ENCODE results near the gene COX5B.
"Not testable (repeated sequence)": the region's sequence is repeated elsewhere in the genome, so short reads cannot be mapped to it uniquely, and the experiment has no call there.

Gene COX5B, protein sequence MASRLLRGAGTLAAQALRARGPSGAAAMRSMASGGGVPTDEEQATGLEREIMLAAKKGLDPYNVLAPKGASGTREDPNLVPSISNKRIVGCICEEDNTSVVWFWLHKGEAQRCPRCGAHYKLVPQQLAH

DNA sequence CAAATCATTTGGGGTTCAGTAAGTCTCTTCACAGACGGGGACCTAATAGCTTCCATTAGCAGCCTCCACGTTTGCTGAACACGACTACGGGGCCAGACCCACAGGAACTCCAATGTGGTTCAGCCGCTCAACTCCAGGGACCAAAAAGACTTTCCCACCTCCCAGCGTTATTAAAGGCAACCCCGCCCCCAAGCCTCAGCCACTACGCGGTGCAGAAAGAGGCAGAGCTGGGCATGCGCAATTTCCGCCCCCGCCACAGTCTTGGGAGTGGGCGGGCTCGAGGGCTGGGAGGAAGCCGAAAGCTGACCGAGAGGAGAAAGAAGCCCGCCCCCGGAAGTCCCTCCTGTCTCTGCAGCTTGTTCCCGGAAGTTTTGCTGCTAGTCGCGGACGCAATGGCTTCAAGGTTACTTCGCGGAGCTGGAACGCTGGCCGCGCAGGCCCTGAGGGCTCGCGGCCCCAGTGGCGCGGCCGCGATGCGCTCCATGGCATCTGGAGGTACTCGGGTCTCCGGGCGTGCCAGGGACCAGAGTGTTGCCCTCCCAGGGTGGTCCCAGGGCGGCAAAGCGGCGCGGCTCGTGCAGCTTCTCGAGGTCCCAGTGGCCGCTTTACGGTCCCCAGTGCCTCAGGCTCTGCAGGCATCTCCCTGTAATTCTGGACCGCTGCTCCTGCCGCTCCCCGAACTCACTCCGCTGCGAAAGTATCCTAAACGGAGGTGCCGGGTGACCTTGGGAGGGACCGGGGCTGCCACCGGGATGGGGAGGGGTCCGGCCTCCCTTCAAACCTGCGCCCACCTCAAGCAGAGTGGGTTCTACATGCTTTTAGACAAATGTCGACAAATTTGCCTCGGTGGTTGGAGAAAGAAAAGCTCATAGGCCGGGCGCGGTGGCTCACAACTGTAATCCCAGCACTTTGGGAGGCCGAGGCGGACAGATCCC is at the start of gene COX5B:
COX5B (plus strand) TSS at position 368 of the 935 bp plus-strand sequence; CDS start at position 393, 25 bp downstream.
- peak; percentile 97 to 98 for DNase-seq

DNA sequence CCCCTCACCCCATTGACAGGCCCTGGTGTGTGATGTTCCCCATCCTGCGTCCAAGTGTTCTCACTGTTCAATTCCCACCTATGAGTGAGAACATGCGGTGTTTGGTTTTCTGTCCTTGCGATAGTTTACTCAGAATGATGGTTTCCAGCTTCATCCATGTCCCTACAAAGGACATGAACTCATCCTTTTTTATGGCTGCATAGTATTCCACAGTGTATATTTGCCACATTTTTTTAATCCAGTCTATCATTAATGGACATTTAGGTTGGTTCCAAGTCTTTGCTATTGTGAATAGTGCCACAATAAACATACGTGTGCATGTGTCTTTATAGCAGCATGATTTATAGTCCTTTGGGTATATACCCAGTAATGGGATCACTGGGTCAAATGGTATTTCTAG is 49.7 kb upstream of the COX5B start:
- DNase-seq, result not testable (repeated sequence)

DNA sequence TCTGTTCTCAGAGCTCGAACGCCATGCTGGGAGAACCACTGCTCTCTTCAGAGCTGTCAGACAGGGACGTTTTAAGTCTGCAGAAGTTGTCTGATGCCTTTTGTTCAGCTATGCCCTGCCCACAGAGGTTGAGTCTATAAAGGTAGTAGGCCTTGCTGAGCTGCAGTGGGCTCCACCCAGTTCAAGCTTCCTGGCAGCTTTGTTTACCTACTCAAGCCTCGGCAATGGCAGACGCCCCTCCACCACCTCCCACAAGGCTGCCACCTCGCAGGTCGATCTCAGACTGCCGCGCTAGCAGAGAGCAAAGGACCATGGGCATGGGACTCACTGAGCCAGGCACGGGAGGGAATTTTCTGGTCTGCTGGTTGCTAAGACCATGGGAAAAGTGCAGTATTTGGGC is 44.3 kb upstream of the COX5B start:
- not testable (repeated sequence) for DNase-seq

DNA sequence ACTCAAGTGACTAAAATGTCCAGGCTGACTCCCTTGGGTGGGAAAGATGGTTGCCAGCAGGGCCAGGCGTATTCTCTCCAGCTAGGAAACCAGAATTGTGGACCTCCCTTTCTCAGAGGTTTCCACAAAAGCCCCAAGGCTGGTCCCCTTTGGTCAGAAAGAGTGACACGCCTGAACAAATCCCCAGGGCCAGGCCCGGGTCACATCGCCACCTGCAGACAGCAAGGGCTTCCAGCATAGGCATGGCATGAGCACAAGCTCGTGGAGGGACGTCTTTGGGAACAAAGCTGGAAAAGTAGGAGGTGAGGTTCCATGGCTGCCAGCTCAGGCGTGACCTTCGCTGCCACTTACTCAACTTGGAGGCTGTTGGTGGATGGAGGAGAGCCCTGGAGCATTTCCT is 40.8 kb upstream of the COX5B start:
- DNase-seq, result not testable (repeated sequence)

DNA sequence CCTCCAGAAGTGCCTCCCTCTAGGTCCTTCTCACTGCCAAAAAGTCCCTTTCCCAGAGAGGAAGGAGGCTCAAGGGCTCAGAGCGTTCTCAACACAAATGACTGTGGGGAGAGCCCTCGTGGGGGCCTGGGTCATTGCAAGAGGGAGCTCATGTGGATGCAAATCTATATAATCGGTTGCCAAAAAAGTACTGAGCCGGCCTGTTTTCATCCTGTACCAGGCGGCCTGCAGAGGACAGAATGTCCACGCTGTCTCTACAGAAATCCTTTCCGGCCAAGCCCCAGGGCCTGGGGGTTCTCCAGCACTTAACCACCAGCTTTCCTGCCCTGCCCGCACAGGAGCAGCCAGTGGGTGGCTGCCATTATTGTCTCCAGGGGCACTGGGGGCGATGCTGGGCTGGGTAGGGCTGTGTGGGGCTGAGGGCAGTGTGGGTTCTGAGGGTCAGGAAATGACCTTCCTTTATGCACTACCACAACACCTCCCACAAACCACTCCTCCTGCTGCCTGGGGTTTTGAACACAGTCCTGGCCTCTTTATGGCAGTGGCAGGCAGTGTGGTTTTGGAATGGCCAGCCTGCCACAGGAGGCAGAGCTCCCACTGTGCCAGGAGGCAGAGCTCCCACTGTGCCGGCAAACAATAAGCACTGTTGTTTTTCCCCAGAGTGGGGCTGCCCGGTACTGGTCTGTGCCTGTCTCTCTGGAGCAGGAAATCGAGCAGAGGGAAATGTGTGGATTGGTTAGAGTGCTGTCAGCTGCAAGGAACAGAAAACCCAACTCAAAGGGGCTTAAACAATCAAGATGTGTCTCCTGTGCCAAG is 40.1 kb upstream of the COX5B start:
- not testable (repeated sequence) for DNase-seq

DNA sequence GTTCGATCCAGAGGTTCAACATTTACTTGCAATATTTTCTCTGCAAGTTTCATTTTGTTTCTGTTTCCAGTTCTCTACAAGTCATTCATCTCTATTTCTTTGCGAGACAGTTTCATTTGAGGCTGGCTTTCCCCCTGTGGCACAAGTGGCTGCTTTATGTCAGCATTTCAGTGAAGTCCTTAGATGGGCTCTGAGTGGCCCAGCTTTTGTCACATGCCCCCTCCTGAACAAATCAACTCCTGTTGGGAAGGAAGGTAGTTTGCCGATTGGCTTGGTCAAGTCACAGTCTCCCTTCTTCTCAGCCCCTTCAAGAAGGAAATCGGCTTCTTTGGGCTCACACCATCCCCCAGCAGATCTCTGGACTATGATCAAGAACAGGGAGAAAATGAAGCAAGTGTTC is 37.1 kb upstream of the COX5B start:
- not testable (repeated sequence) for DNase-seq

DNA sequence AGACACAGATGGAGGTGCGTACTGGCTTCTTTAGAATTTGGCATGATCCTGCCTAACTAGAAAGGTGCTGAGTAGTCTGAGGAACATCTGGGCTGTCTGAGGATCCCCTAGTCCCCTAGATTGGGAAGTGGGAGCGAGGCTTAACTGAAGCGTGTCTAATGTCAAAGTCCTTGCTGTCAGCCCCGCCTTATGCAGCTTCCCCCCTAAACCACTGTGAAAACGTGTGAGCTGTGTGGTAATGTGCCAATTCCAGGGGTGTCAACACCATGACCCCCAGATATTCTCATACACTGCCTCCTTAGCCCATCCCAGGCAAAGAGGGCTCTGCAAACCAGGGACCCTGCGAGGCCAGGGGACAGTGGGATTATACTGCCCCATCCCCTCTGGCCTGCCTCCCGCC is 34.0 kb upstream of the COX5B start:
- not testable (repeated sequence) for DNase-seq

DNA sequence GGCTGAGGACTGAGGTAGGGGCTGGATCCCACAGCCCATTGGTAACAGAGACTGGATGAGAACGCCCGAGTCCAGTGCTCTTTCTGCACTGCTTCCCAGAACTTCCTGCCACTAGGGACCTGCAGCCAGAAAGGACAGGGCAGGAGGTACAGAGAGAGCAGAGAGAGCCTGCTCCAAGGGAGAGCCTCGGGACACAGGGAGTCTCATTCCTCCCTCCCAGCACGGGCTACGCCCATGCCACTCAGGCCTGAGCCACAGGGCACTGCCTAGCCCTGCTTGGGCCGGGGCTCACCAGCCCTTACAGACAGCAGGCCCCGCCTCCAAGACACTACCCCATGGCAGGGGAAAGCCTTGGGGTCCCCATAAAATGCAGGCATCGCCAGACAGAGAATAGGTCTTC is 30.1 kb upstream of the COX5B start:
- not testable (repeated sequence) for DNase-seq

DNA sequence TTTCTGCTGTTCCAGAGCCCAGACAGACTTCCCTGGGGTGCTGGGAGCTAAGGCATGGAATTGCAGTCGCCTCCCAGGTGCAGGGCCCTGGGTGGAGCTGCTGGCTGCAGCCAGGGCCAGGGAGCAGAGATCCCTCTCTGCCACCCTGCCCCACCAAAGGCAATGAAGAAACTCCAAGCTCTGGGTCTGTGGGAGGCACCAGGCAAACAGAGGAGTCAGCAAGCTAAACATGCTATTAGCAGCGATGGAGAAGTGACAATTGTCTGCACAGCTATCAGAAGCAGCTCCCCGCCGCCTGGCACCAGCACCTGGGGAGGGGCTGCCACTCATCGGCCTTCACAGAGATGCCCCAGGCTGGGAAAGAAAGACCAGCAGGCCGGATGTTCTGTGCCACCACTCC is 28.0 kb upstream of the COX5B start:
- no peak for DNase-seq

DNA sequence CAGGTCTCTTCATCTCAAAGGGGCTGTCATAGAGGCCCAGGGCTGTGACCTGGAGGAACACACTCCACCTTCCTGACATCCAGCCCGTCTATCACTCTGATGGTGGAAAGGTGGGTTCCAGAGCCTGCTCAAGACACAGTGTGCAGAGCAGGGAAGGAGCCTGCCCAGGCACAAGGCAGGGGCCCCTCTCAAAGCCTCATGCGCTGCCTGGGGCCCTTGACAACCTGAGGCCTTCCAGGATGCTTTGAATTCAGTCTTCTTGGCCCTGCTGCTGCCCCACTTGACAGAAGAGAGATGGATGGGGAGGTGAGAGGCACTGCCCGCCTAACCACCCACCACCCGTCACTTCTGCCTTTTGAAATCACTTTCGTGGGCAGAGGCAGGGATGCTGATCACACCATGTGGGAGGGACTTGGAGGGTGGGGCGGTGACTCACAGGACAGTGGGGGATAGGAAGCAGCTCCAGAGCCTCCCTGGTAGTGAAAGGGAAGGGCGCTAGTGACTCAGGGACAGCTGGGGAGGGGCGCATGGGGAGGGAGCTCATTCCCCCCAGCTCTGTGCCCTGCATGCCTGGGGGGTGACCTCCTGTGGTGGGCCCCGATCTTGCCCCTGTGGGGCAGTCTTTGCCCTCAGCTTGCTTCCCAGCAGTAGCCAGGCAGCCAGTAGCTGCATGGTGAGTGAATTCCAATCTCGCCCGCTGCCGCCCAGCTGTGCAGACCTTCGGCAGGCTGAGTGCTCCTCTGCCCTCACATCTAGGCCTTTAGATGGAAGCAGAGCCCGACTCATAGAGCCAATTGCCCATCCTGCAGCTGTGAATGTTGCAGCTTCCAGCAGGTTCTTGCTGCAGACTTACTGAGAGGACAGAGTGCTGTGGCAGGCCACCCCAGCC is 26.7 kb upstream of the COX5B start:
- not testable (repeated sequence) for DNase-seq

DNA sequence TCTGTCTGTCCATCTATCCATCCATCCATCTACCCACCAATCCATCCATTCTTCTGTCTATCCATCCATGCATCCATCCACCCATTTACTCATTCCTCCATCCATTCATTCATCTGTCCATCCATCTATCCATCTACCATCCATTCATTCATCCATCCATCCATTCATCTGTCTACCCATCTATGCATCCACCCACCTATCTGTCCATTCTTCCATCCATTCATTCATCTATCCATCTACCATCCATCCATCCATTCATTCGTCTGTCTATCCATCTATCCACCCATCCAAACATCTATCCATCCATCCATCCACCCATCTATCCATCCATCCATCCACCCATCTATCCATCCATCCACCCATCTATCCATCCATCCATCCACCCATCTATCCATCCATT is 25.4 kb upstream of the COX5B start:
- not testable (repeated sequence) for DNase-seq

DNA sequence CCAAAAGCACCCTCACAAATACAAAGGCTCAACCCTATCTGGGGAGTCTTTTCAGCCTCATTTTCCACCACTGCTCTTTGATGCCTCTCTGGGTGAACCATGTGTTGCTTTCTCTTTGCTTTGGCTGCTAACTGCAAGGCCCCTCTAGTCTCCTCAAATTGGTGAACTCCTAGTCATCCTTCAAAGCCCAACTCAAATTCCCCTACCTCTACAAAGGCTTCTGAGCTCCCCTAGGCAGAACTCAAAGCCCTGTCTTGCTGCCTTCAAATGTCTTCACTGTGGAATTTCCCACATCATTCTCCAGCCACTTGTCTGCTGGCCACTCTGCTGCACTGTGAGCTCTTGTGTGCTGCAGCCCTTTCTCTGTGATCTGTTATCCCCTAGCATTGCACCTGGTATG is 22.9 kb upstream of the COX5B start:
- DNase-seq, result peak in 1 of 2 experiments; percentile 14

DNA sequence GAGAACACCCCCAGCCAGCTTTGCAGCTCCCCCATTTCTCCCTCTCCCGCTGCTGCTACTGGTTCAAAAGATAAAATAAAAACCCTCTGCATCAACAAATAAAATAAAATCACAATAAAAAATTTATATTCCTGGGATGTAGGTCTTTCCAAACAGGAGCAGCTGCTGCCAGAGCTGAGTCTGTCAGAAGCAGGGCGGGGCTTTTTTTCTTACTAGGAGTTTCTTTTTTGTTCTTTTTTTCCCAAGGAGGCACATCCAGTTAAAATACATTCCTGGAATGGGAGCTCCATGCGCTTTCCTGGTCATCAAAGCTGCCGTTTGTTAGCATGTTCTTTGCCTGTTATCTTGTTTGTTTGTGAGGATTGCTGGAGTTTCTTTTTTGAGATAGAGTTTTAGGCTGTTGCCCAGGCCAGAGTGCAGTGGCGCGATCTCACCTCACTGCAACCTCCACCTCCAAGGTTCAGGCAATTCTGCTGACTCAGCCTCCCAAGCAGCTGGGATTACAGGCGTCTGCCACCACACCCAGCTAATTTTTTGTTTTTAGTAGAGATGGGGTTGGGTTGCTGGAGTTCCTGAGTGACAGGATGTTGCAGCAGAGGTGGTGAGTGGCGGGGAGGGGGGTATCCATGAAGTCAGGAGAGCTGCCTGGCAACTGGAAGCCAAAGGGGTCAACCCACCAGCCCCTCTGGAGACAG is 20.4 kb upstream of the COX5B start:
- DNase-seq, result not testable (repeated sequence)

DNA sequence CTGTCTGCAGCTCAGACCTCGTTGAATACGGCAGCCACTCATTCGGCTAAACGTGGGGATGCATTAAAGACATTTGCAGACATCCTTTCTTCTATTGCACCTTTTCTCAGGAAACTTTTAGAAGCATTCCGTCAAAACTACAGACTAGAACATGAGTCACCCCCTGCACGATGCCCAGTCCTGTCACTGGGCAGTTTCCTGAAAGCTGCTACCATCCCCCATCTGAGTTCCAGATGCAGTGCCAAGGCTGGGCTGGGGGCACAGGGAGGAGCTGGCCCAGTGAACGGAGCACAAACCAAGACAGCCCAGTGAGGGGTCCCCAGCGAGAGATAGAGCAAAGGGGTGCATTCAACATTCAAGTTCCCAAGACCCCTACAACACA is 19.8 kb upstream of the COX5B start:
- DNase-seq, result not testable (repeated sequence)

DNA sequence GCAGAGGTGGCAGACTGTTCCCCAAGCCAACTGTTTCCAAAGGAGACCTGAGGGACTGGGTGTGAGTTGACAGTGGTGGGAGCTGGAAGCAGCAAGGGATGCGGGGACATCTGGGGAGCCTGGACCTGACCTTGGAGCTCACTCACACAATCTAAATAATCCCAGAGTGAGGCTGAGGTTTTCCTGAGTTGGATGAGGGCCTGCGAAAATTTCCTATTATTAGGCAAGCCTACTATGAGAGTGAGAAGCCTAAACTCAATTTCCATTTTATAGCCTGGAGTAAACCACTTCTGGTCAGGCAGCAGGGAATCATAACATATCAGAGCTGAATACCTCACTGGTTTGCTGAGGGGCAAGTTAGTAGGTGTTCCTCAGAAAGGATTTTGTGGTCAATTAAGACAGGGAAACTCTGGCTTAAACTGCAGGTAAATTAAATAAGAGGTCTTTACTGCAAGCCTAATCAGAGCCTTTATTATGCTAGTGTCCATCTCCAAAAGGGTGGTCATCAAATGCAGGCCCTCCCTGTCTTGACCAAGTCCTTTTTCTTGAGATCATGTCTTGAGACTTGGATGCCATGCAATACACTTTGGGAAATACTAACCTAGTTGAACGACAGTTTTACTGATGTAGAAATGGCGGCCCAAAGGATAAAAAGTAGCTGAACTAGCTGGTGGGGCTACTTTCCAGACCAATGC is 1.7 kb upstream of the COX5B start:
- no peak for DNase-seq

DNA sequence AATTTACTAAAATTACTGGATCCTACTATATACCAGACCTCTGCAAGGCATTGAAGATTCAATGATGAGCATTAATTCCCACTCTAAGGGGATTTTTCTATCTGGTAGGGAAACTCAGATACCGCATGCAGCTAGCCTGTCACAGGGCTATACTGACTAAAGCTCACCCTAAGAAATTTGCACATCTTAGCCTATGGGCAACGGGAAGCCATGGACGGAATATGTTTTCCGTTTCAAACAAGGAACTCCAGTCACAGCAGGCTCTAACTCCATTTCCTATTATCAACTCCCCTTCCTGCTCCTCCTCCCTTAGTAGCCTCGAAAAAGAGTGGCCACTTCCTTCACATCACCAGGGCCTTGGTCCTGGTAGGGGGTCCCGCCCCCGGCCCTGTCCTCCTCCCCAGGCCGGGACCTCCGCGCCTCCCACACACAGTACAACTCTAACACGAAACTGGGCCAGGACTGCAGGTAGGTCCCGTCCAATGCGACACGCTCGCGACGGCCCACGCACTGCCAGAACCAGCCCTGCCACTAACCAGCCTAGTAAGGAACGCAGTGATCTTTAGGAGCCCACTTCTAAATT is 659 bp upstream of the COX5B start:
- peak in 1 of 2 experiments; percentile 20 for DNase-seq

DNA sequence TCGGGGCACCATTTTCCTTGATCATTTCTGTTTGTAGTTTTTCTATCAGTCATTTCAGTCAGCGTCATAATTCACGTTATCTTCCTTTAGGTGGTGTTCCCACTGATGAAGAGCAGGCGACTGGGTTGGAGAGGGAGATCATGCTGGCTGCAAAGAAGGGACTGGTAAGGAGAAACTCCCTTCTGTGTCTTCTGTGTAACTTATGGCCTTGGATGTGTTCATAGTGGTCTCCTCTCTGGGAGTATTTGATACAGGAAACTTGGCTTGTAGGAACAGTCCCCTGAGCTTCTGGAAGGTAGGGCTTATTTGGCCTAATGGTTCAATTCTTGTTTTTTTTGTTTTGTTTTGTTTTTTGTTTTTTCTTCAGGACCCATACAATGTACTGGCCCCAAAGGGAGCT is 1.1 kb downstream of the COX5B start:
- no peak for DNase-seq

DNA sequence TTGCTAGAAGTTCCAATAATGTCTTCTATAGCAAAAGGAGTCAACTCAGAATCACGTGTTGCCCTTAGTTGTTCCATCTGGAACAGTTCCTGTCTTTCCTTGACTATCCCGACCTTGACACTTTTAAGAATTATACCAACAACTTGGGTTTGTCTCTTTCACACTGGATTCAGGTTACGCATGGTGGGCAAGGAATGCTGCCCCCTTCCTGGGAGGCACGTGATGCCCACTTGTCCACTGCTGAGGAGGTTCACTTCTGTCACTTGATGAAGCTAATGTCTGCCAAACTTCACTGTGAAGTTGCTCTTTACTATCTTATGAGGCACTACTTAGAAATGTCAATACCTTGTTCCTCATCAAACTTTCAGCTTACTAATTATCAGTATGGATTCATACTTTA is 5.3 kb downstream of the COX5B start:
- DNase-seq, result no peak

DNA sequence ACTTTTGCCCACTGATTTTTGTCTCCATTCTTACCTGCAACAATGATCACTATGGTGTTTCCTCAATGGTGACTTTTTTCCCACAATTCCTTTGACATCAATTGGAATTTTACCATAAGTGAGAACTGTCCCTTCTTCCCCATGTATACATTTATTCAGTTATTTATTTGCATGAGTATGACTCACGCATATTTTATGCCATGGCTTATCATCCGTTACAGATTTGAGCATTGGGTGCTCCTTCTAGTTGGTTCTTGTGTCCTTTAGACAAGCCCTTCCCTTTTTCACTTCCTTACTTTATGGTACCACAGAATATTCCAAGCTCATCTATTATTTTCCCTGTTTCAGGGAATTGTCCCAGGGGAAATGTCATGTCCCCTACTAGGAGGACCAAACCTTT is 7.6 kb downstream of the COX5B start:
- no peak for DNase-seq

DNA sequence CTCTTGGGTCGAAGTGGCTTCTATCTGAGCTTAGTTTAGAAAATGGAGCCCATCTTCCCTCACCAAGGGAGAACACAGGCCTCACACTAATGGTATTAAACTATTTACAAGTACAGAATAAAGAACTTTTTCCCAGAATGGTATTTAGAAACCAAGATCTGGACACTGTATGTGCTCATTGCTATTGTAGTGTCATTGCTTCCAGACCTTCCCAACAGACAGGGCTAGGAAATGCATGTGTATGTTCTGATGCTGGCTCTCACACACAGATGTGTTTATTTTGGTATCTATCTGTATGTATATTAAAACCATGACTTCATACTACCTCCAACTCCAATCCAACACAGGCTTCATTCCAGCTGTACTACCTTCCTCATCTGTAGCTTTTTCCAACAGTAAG is 8.0 kb downstream of the COX5B start:
- DNase-seq, result no peak

DNA sequence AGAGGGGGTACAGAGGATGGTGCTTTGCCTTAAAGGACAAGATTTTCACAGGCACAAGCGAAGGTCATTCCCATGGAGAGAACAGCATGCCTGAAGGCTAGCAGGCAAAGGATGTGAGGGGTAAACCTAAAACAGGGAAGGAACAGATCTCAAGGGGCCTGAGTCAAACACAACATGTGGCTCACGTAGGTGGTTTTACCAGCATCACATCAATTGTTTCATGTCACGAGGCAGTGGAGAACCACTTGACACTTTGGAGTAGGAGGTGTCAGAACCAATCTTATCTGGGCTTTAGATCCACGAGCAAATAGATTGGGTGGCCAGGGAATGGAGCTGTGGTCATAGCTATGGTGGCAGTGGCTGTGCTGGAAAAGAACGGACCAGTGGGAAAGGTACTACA is 8.4 kb downstream of the COX5B start:
- no peak for DNase-seq

All from SHP77 (cell line).